Ishikawa (cell line): ENCODE data around the gene DOK1.

Experiments used
- NFIC ChIP-seq: IDR thresholded peaks from 2 replicates; pipeline ENCODE4 v1.6.1; 2012
- TF ChIP-seq, protein P1 (sequence below): IDR thresholded peaks from 2 replicates; pipeline ENCODE4 v1.6.1; 2012
- TF ChIP-seq, protein P2 (sequence below): IDR thresholded peaks from 2 replicates; pipeline ENCODE4 v1.6.1; 2012; ENCODE audit warnings: low read depth, mild to moderate bottlenecking

DNA sequence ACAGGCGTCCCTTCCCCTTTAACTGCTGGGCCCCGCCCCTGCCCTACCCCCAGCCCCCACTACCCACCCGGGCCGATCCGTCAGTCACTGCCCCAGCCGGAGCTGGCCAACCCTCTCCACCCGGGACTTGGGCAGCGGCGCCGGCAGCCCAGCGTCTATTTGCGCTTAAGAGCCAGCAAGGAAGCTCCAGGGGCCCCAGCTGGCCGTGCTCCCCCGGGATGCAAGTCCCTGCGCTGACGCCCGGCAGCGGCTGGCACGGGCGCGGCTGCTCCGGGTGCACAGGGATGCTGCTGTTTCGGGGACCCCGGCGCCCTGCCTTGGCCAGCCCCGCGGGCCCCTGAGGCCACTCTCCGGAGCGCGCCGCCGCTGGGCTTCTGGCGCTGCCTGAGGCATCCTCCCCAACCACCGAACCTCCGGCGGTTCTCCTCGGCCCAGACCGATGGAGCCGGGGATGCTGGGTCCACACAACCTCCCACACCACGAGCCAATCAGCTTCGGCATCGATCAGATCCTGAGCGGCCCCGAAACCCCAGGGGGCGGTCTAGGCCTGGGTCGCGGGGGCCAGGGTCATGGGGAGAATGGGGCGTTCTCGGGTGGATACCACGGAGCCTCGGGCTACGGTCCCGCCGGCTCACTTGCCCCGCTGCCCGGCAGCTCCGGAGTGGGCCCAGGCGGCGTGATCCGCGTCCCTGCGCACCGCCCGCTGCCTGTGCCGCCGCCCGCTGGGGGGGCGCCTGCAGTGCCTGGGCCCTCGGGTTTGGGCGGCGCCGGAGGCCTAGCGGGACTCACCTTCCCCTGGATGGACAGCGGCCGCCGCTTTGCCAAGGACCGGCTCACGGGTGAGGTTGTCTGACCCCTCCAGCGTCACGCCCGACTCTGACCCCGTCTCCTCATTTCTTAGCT is 39.9 kb upstream of the DOK1 start, which contains the start of gene TLX2:
- TF ChIP-seq, protein P1, sequence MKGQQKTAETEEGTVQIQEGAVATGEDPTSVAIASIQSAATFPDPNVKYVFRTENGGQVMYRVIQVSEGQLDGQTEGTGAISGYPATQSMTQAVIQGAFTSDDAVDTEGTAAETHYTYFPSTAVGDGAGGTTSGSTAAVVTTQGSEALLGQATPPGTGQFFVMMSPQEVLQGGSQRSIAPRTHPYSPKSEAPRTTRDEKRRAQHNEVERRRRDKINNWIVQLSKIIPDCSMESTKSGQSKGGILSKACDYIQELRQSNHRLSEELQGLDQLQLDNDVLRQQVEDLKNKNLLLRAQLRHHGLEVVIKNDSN, result no peak
- TF ChIP-seq, protein P2, sequence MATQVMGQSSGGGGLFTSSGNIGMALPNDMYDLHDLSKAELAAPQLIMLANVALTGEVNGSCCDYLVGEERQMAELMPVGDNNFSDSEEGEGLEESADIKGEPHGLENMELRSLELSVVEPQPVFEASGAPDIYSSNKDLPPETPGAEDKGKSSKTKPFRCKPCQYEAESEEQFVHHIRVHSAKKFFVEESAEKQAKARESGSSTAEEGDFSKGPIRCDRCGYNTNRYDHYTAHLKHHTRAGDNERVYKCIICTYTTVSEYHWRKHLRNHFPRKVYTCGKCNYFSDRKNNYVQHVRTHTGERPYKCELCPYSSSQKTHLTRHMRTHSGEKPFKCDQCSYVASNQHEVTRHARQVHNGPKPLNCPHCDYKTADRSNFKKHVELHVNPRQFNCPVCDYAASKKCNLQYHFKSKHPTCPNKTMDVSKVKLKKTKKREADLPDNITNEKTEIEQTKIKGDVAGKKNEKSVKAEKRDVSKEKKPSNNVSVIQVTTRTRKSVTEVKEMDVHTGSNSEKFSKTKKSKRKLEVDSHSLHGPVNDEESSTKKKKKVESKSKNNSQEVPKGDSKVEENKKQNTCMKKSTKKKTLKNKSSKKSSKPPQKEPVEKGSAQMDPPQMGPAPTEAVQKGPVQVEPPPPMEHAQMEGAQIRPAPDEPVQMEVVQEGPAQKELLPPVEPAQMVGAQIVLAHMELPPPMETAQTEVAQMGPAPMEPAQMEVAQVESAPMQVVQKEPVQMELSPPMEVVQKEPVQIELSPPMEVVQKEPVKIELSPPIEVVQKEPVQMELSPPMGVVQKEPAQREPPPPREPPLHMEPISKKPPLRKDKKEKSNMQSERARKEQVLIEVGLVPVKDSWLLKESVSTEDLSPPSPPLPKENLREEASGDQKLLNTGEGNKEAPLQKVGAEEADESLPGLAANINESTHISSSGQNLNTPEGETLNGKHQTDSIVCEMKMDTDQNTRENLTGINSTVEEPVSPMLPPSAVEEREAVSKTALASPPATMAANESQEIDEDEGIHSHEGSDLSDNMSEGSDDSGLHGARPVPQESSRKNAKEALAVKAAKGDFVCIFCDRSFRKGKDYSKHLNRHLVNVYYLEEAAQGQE, result no peak
- TF ChIP-seq NFIC, result no peak
